GM19240 (cell line): Measurements from ENCODE around the gene EIF2B2.

ENCODE experiments used
- DNase-seq: peaks from one replicate; pipeline ENCODE4 v3.0.0; 2011; ENCODE audit warnings: low spot score; ENCODE audit not compliant: insufficient read length

Gene EIF2B2

GRCh38 chr14:74973905-74974363 is 28.8 kb upstream of the EIF2B2 start:
- no peak for DNase-seq

- DNase-seq, result no peak
These were observed 28.2 kb upstream of the EIF2B2 start for GRCh38 chr14:74974364-74975058.

- DNase-seq, result no peak
These were observed 27.5 kb upstream of the EIF2B2 start for GRCh38 chr14:74975059-74975810.

- no peak for DNase-seq
These were observed 26.2 kb upstream of the EIF2B2 start for GRCh38 chr14:74976264-74977113.

GRCh38 chr14:74977164-74977900 is 25.4 kb upstream of the EIF2B2 start:
- DNase-seq, result no peak

GRCh38 chr14:74977901-74978385 is 24.8 kb upstream of the EIF2B2 start:
- no peak for DNase-seq

GRCh38 chr14:74978416-74978947 is 24.2 kb upstream of the EIF2B2 start:
- DNase-seq, result no peak

GRCh38 chr14:74979029-74979428 is 23.7 kb upstream of the EIF2B2 start:
- DNase-seq, result no peak

GRCh38 chr14:74979442-74980397 is 23.0 kb upstream of the EIF2B2 start:
- DNase-seq, result no peak

GRCh38 chr14:74980398-74980730 is 22.4 kb upstream of the EIF2B2 start:
- no peak for DNase-seq

- DNase-seq, result no peak
These were observed 21.8 kb upstream of the EIF2B2 start for GRCh38 chr14:74980731-74981461.

- DNase-seq, result no peak
These were observed 21.3 kb upstream of the EIF2B2 start for GRCh38 chr14:74981462-74981782.

- no peak for DNase-seq
These were observed 20.9 kb upstream of the EIF2B2 start for GRCh38 chr14:74981833-74982232.

- DNase-seq, result no peak
These were observed 20.1 kb upstream of the EIF2B2 start for GRCh38 chr14:74982661-74983060.

- DNase-seq, result no peak
These were observed 19.4 kb upstream of the EIF2B2 start for GRCh38 chr14:74983343-74983742.

- no peak for DNase-seq
These were observed 18.3 kb upstream of the EIF2B2 start for GRCh38 chr14:74984236-74985027.

GRCh38 chr14:74985028-74985310 is 17.8 kb upstream of the EIF2B2 start:
- DNase-seq, result no peak

GRCh38 chr14:74985806-74986205 is 16.9 kb upstream of the EIF2B2 start:
- DNase-seq, result no peak

GRCh38 chr14:74988131-74988530 is 14.6 kb upstream of the EIF2B2 start:
- no peak for DNase-seq
